HFFc6 (cell line): ENCODE measurements around the gene ITPR1. TPM values are rescaled to one million over a fixed set of nuclear protein-coding genes. Genes with fewer than 3 reads are reported as not detected.

Experiments
- DNase-seq: peaks from one replicate; pipeline ENCODE4 v3.0.0-alpha.2; 2018
- H3K27ac Mint-ChIP-seq: 2 replicates; pipeline ENCODE4 v1.8.0; 2020; ENCODE audit warnings: mild to moderate bottlenecking, mixed read lengths
- H3K27me3 Mint-ChIP-seq: 2 replicates; pipeline ENCODE4 v1.8.0; 2021; ENCODE audit warnings: mild to moderate bottlenecking, moderate library complexity, mixed read lengths; ENCODE audit not compliant: insufficient read depth
- H3K36me3 Mint-ChIP-seq: 2 replicates; pipeline ENCODE4 v1.8.0; 2021; ENCODE audit warnings: low read depth, mixed read lengths
- H3K4me1 Mint-ChIP-seq: 2 replicates; pipeline ENCODE4 v1.8.0; 2020; ENCODE audit warnings: low read depth, mixed read lengths
- H3K4me3 Mint-ChIP-seq: 2 replicates; pipeline ENCODE4 v1.8.0; 2020; ENCODE audit warnings: mild to moderate bottlenecking, moderate library complexity, mixed read lengths
- H3K9me3 Mint-ChIP-seq: 2 replicates; pipeline ENCODE4 v1.8.0; 2020; ENCODE audit warnings: mild to moderate bottlenecking, mixed read lengths
- total RNA-seq, 6 experiments: library from RNA; stranded (reverse); fragmentation: NEBNext Ultra II Directional; extraction: Animal tissue kit (Norgen Biotek cat#: 25700); gene quantifications; 2 replicates in 1 of 6; 3 replicates in 5 of 6; pipeline ENCODE4 v1.2.3, GENCODE V29; 2021
- TF ChIP-seq, protein P1 (sequence below): fragments of 200-600 bp; sonication (generic); IDR thresholded peaks from 2 replicates; pipeline ENCODE4 v1.5.0; 2021; ENCODE audit warnings: antibody characterized with exemption, mild to moderate bottlenecking

ITPR1 gene
- total RNA-seq, 6 experiments from 2014 or later = 4.9 to 8.3 (median 6.1) TPM

DNA sequence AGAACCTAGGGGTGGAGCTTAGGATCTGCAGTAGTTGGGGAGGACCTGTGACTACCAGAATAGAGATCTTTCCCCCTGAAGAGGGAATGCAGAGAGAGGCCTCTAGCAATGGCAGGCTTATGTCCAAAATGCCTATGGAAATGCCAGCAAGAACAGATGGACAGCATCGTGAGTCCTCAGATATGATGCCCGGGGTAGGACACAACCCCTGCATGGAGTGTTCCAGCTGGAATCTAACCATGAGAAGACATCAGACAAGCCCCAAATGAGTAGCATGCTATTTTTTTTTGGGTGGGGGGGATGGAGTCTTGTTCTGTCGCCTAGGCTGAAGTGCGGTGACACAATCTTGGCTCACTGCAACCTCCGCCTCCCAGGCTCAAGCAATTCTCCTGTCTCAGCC lies 111.5 kb downstream of the ITPR1 start:
- H3K36me3 Mint-ChIP-seq = no peaks in the 10 kb centered on the region
- TF ChIP-seq, protein P1, sequence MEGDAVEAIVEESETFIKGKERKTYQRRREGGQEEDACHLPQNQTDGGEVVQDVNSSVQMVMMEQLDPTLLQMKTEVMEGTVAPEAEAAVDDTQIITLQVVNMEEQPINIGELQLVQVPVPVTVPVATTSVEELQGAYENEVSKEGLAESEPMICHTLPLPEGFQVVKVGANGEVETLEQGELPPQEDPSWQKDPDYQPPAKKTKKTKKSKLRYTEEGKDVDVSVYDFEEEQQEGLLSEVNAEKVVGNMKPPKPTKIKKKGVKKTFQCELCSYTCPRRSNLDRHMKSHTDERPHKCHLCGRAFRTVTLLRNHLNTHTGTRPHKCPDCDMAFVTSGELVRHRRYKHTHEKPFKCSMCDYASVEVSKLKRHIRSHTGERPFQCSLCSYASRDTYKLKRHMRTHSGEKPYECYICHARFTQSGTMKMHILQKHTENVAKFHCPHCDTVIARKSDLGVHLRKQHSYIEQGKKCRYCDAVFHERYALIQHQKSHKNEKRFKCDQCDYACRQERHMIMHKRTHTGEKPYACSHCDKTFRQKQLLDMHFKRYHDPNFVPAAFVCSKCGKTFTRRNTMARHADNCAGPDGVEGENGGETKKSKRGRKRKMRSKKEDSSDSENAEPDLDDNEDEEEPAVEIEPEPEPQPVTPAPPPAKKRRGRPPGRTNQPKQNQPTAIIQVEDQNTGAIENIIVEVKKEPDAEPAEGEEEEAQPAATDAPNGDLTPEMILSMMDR = no peak
- no peaks in the 10 kb centered on the region for H3K4me1 Mint-ChIP-seq
- DNase-seq = no peak
- H3K4me3 Mint-ChIP-seq = no peak overlapping the region
- no peaks in the 10 kb centered on the region for H3K9me3 Mint-ChIP-seq
- H3K27ac Mint-ChIP-seq = no peak overlapping the region
- H3K27me3 Mint-ChIP-seq = peaks cover 10% of the 10 kb centered on the region; the same call in 1 of the 2 replicates

DNA sequence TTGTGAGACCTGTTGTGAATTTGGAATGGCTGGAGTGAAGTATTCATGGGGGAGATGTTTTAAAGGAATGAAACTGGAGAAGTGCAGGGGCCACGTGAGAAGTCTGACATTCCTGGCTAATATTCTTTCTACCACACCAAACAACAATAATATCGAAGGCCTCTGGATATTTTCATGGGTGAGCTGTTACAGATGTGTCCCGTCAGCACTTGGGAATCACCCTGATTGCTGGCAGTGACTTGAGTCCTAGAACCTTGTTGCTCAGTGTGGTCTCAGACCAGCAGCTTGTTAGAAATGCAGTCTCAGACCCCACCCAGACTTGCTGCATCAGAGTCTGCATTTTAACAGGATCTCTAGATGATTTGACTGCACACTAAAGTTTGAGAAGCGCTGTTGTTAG lies 113.8 kb downstream of the ITPR1 start:
- TF ChIP-seq, protein P1 = no peak
- no peak overlapping the region for H3K4me3 Mint-ChIP-seq
- no peaks in the 10 kb centered on the region for H3K9me3 Mint-ChIP-seq
- peaks cover 10% of the 10 kb centered on the region; the same call in 1 of the 2 replicates for H3K27me3 Mint-ChIP-seq
- no peak overlapping the region for H3K27ac Mint-ChIP-seq
- no peak for DNase-seq
- H3K36me3 Mint-ChIP-seq = no peaks in the 10 kb centered on the region
- H3K4me1 Mint-ChIP-seq = no peaks in the 10 kb centered on the region

DNA sequence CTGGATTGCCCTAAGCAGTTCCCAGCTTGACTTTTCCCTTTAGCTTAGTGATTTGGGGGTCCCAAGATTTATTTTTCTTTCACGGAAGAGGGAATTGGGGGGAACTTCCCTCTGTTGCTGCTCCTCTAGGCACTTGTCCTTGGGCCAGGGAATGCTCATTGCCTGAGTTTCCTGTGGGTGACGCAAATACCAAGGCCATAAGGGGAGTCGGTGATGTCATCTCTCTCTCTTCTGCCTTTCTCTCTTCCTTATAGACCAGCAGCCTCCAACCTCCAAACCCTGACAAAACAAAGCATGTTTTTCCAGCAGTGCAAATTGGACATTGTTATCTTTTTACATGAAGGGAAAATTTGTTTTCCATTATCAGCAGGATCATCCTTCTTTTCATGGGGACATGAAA lies 120.2 kb downstream of the ITPR1 start:
- peaks cover 15% of the 10 kb centered on the region for H3K27me3 Mint-ChIP-seq
- no peak overlapping the region for H3K27ac Mint-ChIP-seq
- H3K36me3 Mint-ChIP-seq = no peaks in the 10 kb centered on the region
- no peaks in the 10 kb centered on the region for H3K4me1 Mint-ChIP-seq
- TF ChIP-seq, protein P1 = no peak
- no peak overlapping the region for H3K4me3 Mint-ChIP-seq
- no peaks in the 10 kb centered on the region for H3K9me3 Mint-ChIP-seq
- DNase-seq = no peak

DNA sequence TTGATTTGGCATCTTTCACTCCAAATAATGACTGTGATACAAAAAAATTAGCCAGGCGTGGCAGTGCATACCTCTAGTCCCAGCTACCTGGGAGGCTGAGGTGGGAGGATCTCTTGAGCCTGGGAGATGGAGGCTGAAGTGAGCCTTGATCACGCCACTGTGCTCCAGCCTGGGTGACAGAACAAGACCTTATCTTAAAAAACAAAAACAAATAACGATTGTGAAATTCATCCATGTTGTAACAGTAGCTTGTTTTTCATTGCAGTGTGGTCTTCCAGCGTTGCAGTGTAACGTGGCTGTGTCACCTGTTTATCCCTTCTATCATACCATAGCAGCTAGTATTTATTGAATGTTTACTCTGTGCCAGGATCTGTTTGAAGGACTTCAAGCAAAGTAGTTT lies 120.9 kb downstream of the ITPR1 start:
- TF ChIP-seq, protein P1 = no peak
- Mint-ChIP-seq H3K27ac (no peak overlapping the region), H3K4me1 (no peaks in the 10 kb centered on the region), H3K27me3 (peaks cover 15% of the 10 kb centered on the region), H3K9me3 (no peaks in the 10 kb centered on the region), H3K36me3 (no peaks in the 10 kb centered on the region), H3K4me3 (no peak overlapping the region)
- no peak for DNase-seq

DNA sequence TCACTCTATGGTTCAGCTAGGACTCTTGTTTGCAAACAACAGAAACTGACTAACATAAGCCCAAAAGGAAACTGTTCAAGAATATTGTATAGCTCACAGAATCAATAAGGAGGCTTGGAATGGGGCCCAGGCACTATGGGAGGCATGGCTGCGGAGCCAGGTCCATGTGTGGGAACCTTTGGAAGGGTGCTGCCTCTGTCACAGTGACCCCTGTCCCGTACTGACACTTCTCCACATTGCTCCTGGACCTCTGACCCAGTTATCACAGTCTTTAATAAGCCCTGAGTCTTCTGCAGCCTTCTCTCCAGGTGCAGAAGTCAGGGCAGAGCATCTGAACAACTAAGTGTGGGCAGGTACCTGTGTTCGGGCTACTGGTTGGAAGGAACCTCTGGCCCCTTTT lies 121.8 kb downstream of the ITPR1 start:
- TF ChIP-seq, protein P1 = no peak
- Mint-ChIP-seq H3K4me3 (no peak overlapping the region), H3K27me3 (peaks cover 16% of the 10 kb centered on the region), H3K4me1 (no peaks in the 10 kb centered on the region), H3K36me3 (no peaks in the 10 kb centered on the region), H3K9me3 (no peaks in the 10 kb centered on the region), H3K27ac (no peak overlapping the region)
- no peak for DNase-seq

DNA sequence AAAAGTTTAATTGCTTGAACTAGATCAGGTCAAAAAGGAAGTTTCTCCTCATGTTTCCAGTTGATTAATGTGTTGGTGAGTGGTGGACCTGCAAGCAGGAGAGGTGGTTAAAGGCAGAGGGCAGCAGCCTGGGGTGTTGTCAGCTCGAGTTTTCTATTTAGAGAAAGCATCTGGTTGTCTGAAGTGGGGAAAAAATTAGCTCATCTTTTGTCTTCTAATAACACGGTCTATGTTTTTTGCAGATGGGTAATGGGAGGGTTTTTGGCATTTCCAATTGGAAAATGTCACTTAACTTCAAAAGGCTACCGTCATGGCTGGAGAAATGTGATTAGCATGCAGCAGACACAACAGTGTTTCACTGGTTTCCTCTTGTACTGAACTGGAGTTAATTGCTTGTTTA lies 122.6 kb downstream of the ITPR1 start:
- no peak for DNase-seq
- H3K9me3 Mint-ChIP-seq = no peaks in the 10 kb centered on the region
- no peaks in the 10 kb centered on the region for H3K4me1 Mint-ChIP-seq
- no peak overlapping the region for H3K4me3 Mint-ChIP-seq
- peaks cover 16% of the 10 kb centered on the region for H3K27me3 Mint-ChIP-seq
- TF ChIP-seq, protein P1 = no peak
- no peak overlapping the region for H3K27ac Mint-ChIP-seq
- H3K36me3 Mint-ChIP-seq = no peaks in the 10 kb centered on the region
